NCI-H146 (cell line): ENCODE measurements around the gene ADAMTS18.
A peak's percentile ranks its signal among the peaks of the same experiment; 100 is the strongest.
"Not testable (repeated sequence)": the region's sequence is repeated elsewhere in the genome, so short reads cannot be mapped to it uniquely, and the experiment has no call there.

Source experiments
- DNase-seq: peaks from one replicate; lab custom pipeline; 2025; lab: John Stamatoyannopoulos, UW

Gene ADAMTS18

GRCh38 chr16:77434530-77435271 is at the start of gene ADAMTS18:
Gene ADAMTS18 (minus strand): TSS chr16:77435034. CDS start chr16:77434695, 339 bp downstream.
- peak; percentile 67 for DNase-seq

- DNase-seq = no peak
These were observed 46.0 kb upstream of the ADAMTS18 start for GRCh38 chr16:77480681-77481315.

- no peak for DNase-seq
These were observed 37.4 kb upstream of the ADAMTS18 start for GRCh38 chr16:77472262-77472661.

- DNase-seq = no peak
These were observed 36.0 kb upstream of the ADAMTS18 start for GRCh38 chr16:77470851-77471250.

- DNase-seq = no peak
These were observed 34.8 kb upstream of the ADAMTS18 start for GRCh38 chr16:77469634-77470033.

DNA sequence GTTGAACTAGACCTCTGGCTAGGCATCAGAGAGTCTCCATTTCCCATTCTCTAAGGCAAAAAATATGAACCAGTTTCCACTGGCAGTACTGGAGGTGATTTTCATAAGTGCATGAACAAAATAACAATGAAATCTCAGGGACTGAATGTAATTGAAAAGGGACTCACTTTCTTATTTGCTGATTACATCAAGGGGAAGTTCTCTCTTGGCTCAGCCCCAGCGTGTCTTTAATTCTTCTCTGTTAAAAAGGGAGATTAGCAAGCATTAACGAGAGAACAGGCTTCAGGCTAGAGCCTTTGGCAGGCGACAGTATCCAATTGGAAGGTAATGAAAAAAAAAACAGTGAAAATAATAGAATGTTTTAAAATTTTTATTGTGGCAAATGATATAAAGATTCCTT is 34.0 kb upstream of the ADAMTS18 start:
- no peak for DNase-seq

DNA sequence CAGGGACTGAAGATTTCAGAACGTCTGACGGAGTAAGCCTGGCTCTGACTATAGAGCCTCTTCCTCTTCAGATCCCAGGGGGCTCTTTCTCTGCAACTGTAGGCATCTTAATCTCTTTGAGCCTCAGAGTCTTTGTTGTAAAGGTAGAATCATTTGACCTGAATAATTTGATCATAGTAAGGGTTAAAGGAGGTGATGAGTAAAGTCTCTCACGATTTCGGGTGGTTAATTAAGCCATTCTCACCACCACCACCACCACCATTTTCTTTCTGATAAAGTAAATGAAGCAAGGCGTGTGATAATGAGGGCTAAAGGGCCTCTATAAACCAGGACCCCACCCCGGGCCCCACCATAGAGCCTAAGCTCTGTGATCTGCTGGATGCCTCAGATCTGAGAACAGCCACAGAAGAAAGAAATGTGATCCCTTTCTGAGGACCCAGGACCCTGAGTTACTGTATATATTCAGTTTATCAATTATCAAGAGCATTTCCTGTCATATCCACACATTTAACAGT is 33.0 kb upstream of the ADAMTS18 start:
- no peak for DNase-seq

DNA sequence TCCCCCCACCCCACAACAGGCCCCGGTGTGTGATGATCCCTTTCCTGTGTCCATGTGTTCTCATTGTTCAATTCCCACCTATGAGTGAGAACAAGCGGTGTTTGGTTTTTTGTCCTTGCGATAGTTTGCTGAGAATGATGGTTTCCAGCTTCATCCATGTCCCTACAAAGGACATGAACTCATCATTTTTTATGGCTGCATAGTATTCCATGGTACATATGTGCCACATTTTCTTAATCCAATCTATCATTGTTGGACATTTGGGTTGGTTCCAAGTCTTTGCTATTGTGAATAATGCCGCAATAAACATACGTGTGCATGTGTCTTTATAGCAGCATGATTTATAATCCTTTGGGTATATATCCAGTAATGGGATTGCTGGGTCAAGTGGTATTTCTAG is 28.8 kb upstream of the ADAMTS18 start:
- DNase-seq = not testable (repeated sequence)

DNA sequence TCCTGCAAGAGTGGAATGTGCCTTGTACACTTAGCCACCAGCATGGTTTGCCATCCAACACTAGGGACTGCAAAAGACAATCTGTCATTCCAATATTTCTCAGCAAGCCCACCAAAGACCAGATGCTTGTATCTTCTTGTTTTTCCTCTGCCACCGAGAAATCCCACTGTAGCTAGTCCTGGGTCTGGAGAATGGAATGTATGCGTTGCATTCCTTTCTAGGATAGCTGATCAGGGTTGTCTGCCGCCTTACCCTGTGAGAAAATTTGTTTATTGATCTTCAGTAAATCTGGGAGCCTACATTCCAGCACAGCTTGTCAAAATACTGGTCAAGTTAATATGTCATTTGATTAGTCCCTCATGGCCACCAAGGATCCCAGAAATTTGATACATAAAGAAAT is 28.1 kb upstream of the ADAMTS18 start:
- DNase-seq = no peak

DNA sequence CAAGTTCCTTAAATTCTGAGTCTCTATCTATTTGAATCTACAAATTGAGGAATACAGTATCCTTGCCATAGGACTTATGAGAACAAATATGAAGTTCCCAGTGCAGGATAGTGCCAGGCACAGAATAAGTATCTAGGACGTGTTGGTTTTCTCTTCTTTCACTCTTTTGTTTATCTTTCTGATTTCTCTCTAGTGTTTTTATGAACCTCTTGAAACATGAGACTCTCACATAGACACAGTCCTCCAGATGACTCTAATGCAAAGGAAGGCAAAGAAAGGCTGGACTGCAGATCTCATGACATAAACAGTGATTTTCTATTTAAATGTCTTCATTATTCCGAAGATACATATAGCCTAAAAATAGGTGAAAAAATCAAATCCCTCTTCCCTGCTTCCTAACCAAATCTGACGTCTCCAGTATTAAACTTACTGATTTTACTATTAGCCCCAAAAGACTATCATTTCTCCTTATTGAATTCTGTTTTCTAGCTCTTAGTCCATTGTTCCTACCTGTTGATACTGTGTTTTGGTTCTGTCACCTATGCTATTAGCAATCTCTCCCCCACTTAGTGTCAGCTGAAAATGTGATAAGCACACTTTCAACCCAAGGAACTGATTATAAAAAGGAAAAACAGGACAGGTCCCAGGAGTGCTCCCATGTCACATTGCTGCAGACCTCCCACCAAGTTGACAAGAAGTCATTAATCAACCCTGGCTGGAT is 24.9 kb upstream of the ADAMTS18 start:
- no peak for DNase-seq

GRCh38 chr16:77457046-77457445 is 22.2 kb upstream of the ADAMTS18 start:
- no peak for DNase-seq

DNA sequence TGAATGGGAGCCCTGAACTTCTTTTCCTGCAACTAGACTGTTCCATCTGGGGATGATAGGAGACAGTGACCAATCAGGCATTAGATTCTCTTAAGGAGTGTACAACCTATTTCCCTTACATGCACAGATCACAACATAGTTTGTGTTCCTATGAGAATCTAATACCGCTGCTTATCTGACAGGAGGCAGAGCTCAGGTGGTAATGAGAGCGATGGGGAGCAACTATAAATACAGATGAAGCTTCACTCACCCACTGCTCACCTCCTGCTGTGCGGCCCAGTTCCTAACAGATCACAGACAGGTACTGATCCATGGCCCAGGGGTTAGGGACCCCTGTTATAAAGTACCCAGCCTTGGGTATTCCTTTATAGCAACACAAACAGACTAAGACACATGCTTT is 17.4 kb upstream of the ADAMTS18 start:
- DNase-seq = no peak

DNA sequence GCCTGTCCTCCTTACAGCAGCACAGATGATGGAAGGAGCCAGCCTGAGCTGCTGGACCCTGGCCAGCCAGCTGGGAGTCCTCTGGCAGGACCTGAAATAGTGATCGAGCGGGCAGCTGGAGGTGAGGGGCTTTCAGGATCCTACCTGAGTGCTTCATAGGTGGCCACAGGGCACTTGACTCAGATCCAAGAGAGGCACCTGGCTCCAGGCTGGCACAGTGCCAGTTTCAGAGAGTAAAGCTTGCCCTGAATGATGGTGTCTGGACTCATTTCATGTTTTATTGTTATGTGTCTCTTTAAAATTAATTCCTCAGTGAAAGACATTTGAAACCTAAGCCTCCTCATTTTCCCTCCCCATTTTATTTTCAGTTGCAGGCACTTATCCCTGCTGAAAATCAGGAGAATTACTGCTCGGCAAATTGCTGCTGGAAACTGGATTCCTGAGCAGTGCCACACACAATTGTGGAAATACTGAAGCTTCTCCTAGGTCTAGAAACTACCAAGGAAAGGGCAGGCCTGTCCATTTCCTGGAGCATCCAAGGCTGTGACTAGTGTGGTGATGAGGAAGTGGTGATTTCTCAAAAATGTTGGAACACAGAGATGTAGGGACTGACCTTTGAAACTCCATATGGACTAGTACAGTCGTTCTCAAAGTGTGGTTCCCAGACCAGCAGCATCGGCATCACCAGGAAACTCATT is 16.1 kb upstream of the ADAMTS18 start:
- peak; percentile 97 for DNase-seq

DNA sequence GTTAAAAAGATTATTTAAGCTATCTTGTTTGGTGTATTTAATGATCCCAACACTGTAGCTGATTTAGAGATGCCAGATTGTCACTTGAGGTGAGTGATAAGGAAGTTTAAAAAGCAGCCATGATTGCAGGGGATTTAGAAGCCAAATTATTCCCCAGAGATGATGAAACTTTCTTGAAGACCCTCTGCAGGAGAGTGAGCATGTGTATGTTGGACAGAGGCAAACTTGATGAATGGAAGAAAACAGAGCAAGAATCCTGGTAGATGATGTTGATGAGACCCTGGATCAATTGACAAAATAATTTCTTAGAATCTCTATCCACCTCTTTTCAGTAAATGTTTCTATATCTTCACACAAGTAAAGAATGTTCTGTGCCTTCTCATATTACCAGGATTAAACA is 14.4 kb upstream of the ADAMTS18 start:
- no peak for DNase-seq

- DNase-seq = no peak
These were observed 10.5 kb upstream of the ADAMTS18 start for GRCh38 chr16:77445324-77445723.

- DNase-seq = no peak
These were observed 9.3 kb upstream of the ADAMTS18 start for GRCh38 chr16:77444147-77444460.

- peak; percentile 73 for DNase-seq
These were observed 8.7 kb upstream of the ADAMTS18 start for GRCh38 chr16:77443357-77444146.

- no peak for DNase-seq
These were observed 7.2 kb upstream of the ADAMTS18 start for GRCh38 chr16:77442078-77442477.

- DNase-seq = peak; percentile 43
These were observed 4.3 kb upstream of the ADAMTS18 start for GRCh38 chr16:77439106-77439505.

DNA sequence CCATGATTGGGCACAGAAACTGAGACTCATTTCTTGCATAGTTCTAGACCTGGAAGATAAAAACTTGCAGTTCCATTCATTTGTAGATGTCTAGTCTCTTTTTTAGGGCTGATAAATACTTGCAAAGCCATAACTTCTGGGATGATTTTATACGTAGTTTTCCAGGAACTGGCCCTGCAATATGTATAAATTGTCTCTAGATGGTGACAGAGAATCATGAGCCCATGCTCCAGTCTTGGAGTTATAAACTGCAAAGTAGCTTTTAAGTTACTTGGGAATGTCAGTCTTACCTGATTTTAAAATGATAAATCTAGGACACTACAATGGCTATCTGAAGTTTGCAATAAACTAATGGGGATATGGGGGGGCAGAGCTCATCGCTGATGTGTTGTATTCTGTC is 3.0 kb upstream of the ADAMTS18 start:
- peak; percentile 34 for DNase-seq

DNA sequence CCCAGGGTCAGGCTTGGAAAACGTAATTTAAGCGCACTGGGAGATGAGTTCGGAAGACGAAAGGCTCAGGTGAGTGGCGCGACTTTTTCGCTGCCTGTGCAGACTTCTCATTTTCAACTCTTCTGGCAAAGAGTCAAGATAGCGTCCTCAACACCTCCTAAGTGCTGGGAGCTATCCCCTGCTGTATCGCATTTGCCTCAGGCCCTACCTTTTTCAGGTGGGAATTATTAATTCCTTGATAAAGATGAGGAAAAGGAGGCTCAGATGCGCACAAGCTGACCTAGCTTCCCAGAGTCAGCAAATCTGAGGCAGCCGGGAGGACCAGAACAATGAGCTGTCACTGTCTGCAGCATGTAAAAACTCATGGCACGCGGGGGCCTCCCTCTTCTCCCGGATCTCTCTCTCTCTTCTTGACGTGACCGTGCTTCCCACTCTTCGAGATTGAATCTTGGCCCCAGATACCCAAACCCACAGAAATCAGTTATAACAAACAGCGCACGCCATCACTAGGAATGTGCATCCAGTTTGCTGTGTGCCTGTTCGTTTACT is 512 bp upstream of the ADAMTS18 start:
- no peak for DNase-seq
